Heart right ventricle (tissue), 16 donors: Measurements from ENCODE around the gene KMT2C. TPM values are rescaled to one million over a fixed set of nuclear protein-coding genes. Genes with fewer than 3 reads are reported as not detected.

ENCODE experiments used
- ATAC-seq, 8 donors: fragments of 200-7000 bp; cut with Tn5 transposase; one replicate each; pipeline ENCODE4 v1.9.1; 2020; ENCODE audit warnings: mild to moderate bottlenecking in 8 of 8, moderate library complexity in 8 of 8, moderate number of reproducible peaks in 1 of 8
- DNase-seq, 2 donors: peaks; one replicate each; pipeline ENCODE4 v3.0.0-alpha.2; 2020
- H3K27ac ChIP-seq, 10 donors: fragments of 200-600 bp; sonication (generic) in 2 of 10; one replicate each; pipeline versions ENCODE4 v1.5.0 to v1.8.0; 2020 to 2022; ENCODE audit warnings: mild to moderate bottlenecking in 3 of 10
- H3K27me3 ChIP-seq, 7 donors: fragments of 200-600 bp; one replicate each; pipeline ENCODE4 v1.8.0; 2021 to 2022; ENCODE audit warnings: mild to moderate bottlenecking in 2 of 7
- H3K36me3 ChIP-seq, 9 donors: fragments of 200-600 bp; sonication (generic) in 1 of 9; one replicate each; pipeline versions ENCODE4 v1.5.0 to v1.8.0; 2020 to 2022; ENCODE audit warnings: mild to moderate bottlenecking in 2 of 9
- H3K4me1 ChIP-seq, 9 donors: fragments of 200-600 bp; sonication (generic) in 1 of 9; one replicate each; pipeline versions ENCODE4 v1.5.0 to v1.8.0; 2020 to 2022; ENCODE audit warnings: mild to moderate bottlenecking in 4 of 9
- H3K4me3 ChIP-seq, 10 donors: fragments of 200-600 bp; sonication (generic) in 2 of 10; one replicate each; pipeline versions ENCODE4 v1.5.0 to v1.8.0; 2020 to 2022; ENCODE audit warnings: mild to moderate bottlenecking in 7 of 10, moderate library complexity in 2 of 10
- H3K9me3 ChIP-seq, 11 donors: fragments of 200-600 bp in 10 of 11; sonication (generic) in 2 of 11; one replicate each; pipeline versions ENCODE4 v1.5.0 to v1.8.0; 2013 to 2022; ENCODE audit warnings: mild to moderate bottlenecking in 2 of 11, control low read depth in 1 of 11, moderate library complexity in 1 of 11
- CTCF ChIP-seq, 9 donors: fragments of 200-600 bp; sonication (generic) in 2 of 9; IDR thresholded peaks; one replicate each; pipeline versions ENCODE4 v1.5.0 to v1.8.0; 2021 to 2022; ENCODE audit warnings: antibody characterized with exemption in 9 of 9, mild to moderate bottlenecking in 5 of 9, moderate library complexity in 1 of 9
- WGBS, 2 donors: extraction: QIAGEN DNeasy Blood & Tissue Kit; methylation state at CpG; one replicate each; pipeline ENCODE4 v1.1.7; 2013; ENCODE audit warnings: inconsistent platforms in 1 of 2; 5-methylcytosine and 5-hydroxymethylcytosine counted together
- intact Hi-C, 10 donors: fragments of 100-400 bp; cut with DNase I; formaldehyde crosslinking; loops; one replicate each; pipeline versions ENCODE4 v1.11.1 to v1.14.2; 2022
- polyA plus RNA-seq, 2 donors: library from polyadenylated mRNA; stranded (reverse); fragments of 200-250 nt; gene quantifications; one replicate each; pipeline ENCODE4 v1.2.3, GENCODE V29; 2013
- total RNA-seq, 10 donors: library from RNA; stranded (reverse); fragmentation: NEBNext Ultra II Directional in 3 of 10; extraction: Animal tissue kit (Norgen Biotek cat#: 25700) in 3 of 10; gene quantifications; one replicate each; pipeline versions ENCODE4 v1.2.1 to v1.2.4, GENCODE V29; 2021 to 2023
- donor health status: Arrhythmogenic right ventricular cardiomyopathy.
- donor health status: ischemic (EF 13 %, LVEDD 7.1; RV severe dilation, severe dysfunction).
- donor health status: healthy with polysubstance abuse.
- donor health status: DM: no; HTN: yes; CAD: no.
- donor health status: DM: no; HTN: no; CAD: no.
- donor health status: ischemic (EF 25% LVEDD 6.9; RV normal size, moderate dysfunction).
- donor health status: ischemic (EF 25% LVEDD 5.7; RV mildly dilated, moderate dysfunction).
- donor health status: healthy.
- donor health status: DM: yes; HTN: yes; CAD: no.
- donor health status: Ischemic cardiomyopathy.
- donor health status: ischemic (EF 35%, LVEDD 5.7; RV mildly dilated, moderate dysfunction).
- donor health status: nonischemic (EF 11% LVEDD 7.7; RV severe dilation, severe dysfunction).
- donor health status: DM: yes; HTN: yes; CAD: no.
- donor health status: PGD.
- donor health status: ischemic (EF 29% LVEDD 5.4; RV normal size, mild dysfunction).
- donor health status: nonischemic (EF 23%, LVEDD 6.1; RV moderate dilation, normal function).

Gene KMT2C
- total and polyA plus RNA-seq, 12 donors = 5.5 to 54.3 (median 46.3) TPM

DNA sequence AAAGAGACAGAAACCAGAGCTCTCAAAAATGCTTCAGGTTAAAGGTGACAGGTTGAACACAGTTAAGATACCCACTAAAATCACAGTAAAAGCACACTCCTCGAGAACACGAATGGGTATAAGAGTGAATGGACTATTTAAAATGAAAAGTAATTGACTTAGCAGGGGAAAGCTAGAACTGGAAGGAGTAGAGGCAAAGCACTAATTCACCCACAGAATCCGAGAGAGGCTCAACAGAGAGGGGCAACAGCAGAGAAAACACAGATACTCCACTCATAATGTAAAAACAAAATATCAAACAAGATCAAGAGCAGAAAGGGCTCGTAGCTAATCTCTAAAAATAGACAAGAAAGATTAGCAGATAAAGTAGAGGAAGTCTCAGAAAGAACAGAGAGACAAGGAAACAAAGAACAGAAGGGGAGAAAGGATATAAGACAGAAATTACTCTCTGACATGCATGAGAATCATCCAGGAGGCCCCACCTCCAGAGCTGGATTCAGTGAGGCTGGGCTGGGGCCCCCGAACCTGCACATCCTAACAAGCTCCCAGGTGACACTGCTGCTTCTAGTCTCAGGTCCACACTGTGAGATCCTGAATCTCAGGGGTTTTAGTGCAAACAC, 292.7 kb downstream of the KMT2C start:
- WGBS, 2 donors = 57% methylated on average over 5 of the region's 5 CpGs
- intact Hi-C loops = loop anchor here in 1 of 10 donors (10.0 kb wide), 1 partner anchor 118 kb away; the partner anchor contains the start of gene GALNT11

GRCh38 chr7:152140560-152140959, 295.2 kb downstream of the KMT2C start:
- DNase-seq (no peak), ATAC-seq (no peak)
- Histone ChIP-seq H3K27ac (no peak overlapping the region), H3K36me3 (peaks cover 0 to 100% (median 40%) of the 10 kb centered on the region in 9 donors), H3K9me3 (no peaks in the 10 kb centered on the region), H3K4me3 (no peak overlapping the region), H3K4me1 (peaks cover 3 to 43% (median 26%) of the 10 kb centered on the region in 9 donors), H3K27me3 (no peaks in the 10 kb centered on the region)
- TF ChIP-seq CTCF (IDR thresholded peaks at IDR 0.05) = no peak
- intact Hi-C loops = loop anchor here in 1 of 10 donors (10.0 kb wide), 1 partner anchor 116 kb away; the partner anchor contains the start of gene GALNT11
- 94 to 97% methylated on average over 2 of the region's 2 CpGs for WGBS, 2 donors

More for the DNA sequence above, 292.7 kb downstream of the KMT2C start:
- ATAC-seq (no peak), DNase-seq (no peak)
- Histone ChIP-seq H3K4me3 (no peak overlapping the region), H3K9me3 (no peaks in the 10 kb centered on the region), H3K27ac (peak overlapping the region in 1 of 10 donors; percentile 36), H3K36me3 (peaks cover 0 to 100% (median 55%) of the 10 kb centered on the region in 9 donors), H3K27me3 (no peaks in the 10 kb centered on the region), H3K4me1 (peaks cover 0 to 37% (median 14%) of the 10 kb centered on the region in 9 donors)
- TF ChIP-seq CTCF (IDR thresholded peaks at IDR 0.05) = no peak

GRCh38 chr7:152140067-152140466, 295.7 kb downstream of the KMT2C start:
- Histone ChIP-seq H3K9me3 (no peaks in the 10 kb centered on the region), H3K4me3 (no peak overlapping the region), H3K4me1 (peaks cover 3 to 38% (median 22%) of the 10 kb centered on the region in 9 donors), H3K36me3 (peaks cover 0 to 98% (median 40%) of the 10 kb centered on the region in 9 donors), H3K27ac (no peak overlapping the region), H3K27me3 (no peaks in the 10 kb centered on the region)
- no peak for TF ChIP-seq CTCF (IDR thresholded peaks at IDR 0.05)
- intact Hi-C loops = loop anchor here in 1 of 10 donors (10.0 kb wide), 1 partner anchor 115 kb away; the partner anchor contains the start of gene GALNT11
- DNase-seq = no peak
- WGBS, 2 donors = 94 to 95% methylated on average over 4 of the region's 4 CpGs
- no peak for ATAC-seq

GRCh38 chr7:152137476-152138025, 298.3 kb downstream of the KMT2C start:
- 75 to 80% methylated on average over 7 of the region's 7 CpGs for WGBS, 2 donors
- Histone ChIP-seq H3K9me3 (no peaks in the 10 kb centered on the region), H3K4me3 (no peak overlapping the region), H3K4me1 (peaks cover 3 to 30% (median 16%) of the 10 kb centered on the region in 9 donors), H3K27me3 (no peaks in the 10 kb centered on the region), H3K36me3 (peaks cover 0 to 97% (median 19%) of the 10 kb centered on the region in 9 donors), H3K27ac (peak overlapping the region in 2 of 10 donors; percentile 54 to 64)
- intact Hi-C loops = loop anchor here in 1 of 10 donors (10.0 kb wide), 1 partner anchor 103 kb away; no protein-coding TSS in a partner anchor
- DNase-seq (no peak), ATAC-seq (no peak)
- TF ChIP-seq CTCF (IDR thresholded peaks at IDR 0.05) = no peak
